ENCODE results near the gene DNAJA4. TPM values are rescaled to one million over a fixed set of nuclear protein-coding genes. Genes with fewer than 3 reads are reported as not detected.

Gene DNAJA4
- polyA plus RNA-seq (2014; cell fraction: cytosol; rRNA removed) = 0.09 and 0.29 TPM in 2 replicates
- 0.52 and 1.0 TPM in 2 replicates for polyA plus RNA-seq (2014; cell fraction: nucleus; rRNA removed)

DNA sequence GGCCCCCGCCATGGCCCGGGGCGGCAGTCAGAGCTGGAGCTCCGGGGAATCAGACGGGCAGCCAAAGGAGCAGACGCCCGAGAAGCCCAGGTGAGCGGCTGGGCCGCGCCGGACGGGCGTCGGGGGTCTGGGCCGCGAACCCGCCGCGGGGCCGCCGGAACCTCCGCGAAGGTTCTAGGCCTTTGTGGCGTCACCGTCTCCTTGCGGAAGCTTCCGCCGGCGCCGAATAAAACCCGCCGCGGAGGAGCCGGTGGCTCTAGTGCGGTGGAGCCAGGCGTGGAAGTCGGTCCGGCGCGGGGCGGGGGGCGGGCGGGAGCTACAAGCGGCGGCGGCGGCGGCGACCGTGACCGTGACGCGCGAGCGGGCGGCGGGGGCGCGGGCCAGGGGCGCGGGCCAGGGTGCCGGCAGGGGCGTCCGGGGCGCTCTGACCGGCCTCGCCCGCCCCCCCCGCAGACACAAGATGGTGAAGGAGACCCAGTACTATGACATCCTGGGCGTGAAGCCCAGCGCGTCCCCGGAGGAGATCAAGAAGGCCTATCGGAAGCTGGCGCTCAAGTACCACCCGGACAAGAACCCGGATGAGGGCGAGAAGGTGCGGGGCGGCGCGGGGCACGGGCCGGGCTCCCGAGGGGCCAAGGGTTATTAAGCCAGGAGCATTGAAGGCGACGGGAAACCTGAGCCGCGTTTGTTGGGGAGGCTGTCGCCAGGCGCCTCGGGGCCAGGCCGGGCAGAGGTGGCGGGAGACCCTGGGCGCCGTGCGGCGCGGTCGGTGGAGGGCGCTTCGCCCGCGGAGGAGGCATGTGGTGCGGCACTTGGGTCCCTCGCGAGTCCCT, at the start of gene DNAJA4:
Gene DNAJA4, plus strand, starts transcription at position 259 of the 833 bp plus-strand sequence. Its CDS starts 202 bp downstream, at position 461.
- no peak for DNase-seq (ENCODE audit: low spot score)

DNA sequence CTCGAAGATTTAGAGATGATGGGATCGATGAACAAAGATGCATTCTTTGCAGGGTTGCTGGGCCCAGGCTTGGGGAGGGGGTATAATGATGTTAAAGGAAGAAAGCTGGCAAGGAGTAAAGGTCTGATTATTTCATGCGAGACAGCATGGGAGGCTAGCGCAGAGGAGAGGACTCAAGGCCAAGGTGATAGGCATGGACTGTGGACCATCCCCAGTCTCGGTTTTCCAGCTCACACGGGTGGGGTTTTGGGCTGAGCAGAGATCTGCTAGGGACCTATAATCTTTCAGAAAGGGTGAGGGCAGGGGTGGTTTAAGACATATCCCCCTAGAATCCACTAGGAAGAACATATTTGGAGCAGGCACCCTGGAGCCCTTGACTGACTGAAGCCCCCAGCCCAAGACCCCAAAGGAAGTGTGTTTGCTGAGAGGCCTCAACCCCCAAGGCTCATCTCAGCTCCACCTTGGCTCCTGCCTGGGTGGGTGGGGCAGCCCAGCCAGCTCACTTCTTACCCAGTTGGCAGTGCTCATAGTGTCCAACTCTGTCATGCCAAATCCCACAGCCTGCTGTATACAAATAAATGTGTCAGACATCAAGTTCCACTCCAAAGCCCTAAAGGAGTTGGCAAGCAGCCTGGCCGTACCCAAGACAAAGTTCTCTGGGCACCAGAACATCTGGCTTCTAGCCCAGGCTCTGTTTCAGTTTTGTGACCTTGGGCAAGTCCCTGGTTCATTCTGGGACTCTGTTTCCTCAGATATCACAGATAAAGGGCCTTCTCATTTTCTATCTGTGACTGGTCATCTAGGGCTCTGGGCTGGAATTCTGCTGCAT, 47.9 kb upstream of the DNAJA4 start:
- DNase-seq (ENCODE audit: low spot score) = no peak

DNA sequence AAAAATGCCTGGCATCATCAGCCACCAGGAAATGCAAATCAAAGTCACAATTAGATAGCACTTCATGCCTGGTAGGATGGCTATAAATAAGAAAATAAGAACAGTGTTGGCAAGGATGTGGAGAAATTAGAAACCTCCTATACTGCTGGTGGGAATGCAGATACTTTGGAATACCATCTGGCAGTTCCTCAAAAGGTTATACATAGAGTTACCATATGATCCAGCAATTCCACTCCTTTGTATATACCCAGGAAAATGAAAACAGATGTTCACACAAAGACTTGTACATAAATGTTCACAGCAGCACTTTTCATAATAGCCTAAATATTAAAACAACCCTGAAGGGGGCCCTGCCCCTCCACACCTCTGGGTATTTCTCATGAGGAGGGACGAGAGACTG, 43.6 kb upstream of the DNAJA4 start:
- DNase-seq (ENCODE audit: low spot score) = no peak

DNA sequence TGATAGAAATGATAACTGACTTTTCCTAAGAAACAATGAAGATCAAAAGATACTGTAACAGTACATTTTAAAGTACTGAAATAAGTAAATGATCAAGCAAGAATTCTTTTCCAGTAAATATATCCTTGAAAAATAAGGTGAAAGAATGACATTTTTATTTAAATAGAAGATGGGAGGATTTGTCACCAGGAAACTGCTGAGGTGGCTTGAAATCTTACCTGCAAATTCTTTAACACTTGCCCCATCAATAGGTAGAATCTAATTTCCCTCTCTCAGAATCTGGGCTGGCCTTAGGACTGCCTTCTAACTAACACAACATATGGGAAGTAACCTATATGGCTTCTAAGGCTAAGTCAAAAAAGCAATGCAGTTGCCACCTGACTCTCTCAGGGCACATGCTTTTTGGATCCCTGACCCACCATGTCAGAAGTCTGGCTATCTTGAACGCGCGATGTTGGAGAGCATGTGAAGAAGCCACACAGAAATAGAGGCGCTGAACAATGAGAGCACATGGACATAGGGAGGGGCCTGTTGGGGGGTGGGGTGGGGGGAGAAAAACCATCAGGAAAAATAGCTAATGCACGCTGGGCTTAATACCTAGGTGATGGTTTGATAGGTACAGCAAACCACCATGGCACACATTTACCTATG, 41.5 kb upstream of the DNAJA4 start:
- no peak for DNase-seq (ENCODE audit: low spot score)

DNA sequence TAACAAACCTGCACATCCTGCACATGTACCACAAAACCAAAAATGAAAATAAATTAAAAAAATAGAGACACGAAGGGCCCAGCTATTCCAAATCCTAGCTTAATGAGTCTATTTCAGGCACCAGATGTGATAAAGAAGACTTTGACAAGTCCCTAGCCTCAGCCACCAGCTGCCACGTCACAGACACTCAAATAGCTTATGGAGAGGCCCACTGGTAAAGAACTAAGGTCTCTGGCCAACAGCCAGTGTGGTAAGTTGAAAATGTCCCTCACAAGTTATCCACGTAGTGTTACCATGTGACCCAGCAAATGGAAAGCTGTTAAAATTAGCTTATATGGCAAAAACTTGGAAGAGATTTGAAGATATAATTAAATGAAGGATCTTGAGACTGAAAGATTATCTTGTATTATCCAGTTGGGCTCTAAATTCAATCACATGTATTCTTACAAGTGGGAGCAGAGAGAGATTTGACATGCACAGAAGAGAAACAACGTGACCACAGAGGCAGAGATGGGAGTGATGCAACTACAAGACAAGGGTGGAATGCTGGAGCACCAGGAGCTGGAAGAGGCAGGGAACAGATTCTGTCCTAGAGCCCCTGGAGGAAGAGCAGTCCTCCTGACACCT, 40.9 kb upstream of the DNAJA4 start:
- no peak for DNase-seq (ENCODE audit: low spot score)

DNA sequence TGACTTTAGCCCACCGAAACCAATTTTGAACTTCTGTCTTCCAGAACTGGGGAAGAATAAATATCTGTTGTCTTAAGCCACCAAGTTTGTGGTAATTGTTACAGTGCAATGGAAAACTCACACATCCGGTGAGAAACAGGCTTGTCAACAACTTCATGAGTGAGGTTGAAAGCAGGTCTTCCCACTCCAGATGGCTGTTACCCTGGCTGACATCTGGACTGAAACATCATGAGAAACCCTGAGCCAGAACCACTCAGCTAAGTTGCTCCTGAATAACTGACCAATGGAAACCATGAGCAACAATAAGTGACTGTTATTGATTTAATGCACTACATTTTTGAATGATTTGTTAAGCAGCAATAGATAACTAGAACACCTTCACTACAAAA, 40.3 kb upstream of the DNAJA4 start:
- DNase-seq (ENCODE audit: low spot score) = no peak

DNA sequence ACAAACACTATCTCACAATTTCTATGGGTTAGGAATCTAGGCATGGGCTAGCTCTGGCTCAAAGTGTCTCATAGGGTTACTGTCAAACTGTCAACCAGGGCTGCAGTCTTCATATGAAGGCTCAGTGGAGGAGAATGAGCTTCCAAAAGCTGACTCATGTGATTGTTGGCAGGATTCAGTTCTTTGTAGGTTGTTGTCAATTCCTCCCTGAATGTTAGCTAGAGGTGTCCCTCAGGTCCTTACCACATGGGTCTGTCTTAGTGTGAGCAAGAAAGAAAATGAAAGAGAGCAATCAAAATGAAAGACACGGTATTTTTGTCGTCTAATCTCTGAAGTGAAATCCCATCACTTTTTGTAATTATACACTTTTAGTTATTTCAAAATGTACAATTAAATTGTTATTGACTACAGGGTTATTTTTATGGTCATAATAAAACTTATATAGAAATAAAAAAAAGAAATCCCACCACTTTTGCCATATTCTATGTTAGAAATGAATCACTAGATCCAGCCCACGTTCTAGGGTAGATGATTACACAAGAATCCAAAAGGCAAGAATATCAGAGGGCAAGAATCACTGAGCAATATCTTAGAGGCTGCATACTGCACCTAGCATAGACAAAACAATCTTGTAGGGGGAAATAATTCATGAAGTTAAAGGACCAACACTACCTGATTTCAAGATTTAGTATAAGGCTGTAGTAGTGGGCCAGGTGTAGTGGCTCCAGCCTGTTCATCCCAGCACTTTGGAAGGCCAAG, 38.4 kb upstream of the DNAJA4 start:
- no peak for DNase-seq (ENCODE audit: low spot score)

DNA sequence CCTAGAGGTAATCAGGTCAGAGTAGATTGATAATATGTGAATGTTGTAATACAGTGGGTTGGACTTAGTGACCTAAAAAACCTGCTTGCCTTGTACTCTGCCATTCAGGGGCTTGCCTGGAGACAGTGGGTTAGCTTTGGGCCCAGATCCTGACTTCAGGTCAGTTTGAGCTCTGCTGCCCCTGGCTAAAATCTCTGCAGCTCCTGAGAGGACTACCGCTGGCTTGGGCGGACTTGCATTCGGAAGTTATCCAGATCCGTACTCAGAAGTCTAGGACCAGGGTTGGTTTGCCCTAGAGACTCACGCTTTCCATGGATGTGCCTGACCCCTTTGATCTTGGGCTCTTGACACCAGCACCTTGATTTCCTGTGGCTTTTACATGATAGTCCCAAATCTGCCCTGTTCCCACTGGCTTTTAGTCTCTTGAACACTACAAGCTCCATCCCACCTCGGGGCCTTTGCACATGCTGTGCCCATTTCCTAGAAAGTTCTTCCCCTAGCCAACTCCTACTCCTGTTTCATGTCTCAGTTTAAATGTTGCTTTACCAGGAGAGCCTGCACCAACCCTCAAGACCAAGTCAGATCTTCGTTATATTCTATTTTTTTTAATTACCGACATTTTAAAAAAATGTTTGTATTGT, 35.9 kb upstream of the DNAJA4 start:
- no peak for DNase-seq (ENCODE audit: low spot score)

DNA sequence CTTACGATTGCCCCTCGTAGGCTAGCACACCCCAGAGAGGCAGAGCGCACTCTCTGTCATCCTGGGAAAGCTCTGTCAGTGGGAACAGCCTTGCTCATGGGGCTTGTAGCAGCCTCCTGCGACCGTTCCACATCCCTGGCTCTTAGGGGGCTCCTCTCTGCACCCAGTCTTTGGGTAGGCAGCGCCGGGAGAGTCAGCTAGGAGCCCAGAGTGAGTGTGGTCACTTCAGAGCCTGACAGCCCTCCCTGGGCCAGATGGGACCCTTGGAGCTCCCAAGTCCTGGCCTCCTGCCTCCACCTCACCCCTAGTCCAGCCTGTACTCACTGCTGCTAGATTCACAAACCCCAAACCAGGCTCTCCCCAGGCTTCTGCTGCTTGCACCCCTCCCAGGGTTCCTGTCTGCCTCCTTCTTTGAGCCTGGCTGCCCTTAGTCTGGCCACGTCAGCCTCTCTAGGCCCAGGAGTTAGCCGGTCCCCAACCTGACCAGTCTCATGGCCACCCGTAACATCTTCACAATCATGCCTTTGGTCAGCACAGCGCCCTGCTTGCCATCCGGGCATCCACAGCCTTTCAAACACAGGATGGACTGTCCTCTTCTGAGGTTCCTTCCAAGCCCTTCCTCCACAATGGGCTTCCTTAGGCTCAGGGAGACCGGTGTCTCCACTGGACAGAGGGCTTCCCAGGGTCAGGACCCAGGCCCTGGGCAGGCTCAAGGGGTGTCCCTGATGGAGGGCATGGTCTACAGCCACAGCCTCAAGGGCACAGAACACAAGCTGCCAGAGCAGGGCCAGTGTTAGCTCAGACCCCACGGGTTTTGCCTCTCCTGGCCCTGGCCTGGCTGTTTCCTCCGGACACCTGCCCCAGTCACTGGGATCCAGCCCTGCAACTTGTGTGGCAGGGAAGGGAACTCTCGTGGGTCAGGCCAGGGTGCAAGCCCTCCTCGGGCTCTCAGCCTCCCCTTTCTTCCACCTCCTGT, 34.6 kb upstream of the DNAJA4 start:
- no peak for DNase-seq (ENCODE audit: low spot score)

DNA sequence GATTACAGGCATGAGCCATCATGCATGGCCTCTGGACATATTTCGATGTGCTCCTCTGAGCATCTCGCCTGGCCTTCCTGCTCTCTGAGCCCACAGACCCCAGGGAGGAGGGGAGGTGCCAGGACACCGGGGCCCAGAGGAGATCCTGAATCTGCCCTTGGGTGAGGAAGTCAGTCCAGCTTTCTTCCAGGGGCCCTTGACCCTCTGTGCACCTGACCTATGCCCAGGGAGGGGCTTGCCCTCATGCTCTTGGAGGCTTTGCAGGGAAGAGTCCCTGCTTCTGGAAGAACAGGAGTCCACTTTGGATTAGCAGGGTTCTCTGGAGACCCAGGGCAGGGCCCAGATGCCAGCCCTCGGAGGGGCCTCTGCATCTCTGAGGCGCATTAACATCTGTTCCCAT, 31.4 kb upstream of the DNAJA4 start:
- DNase-seq (ENCODE audit: low spot score) = no peak

DNA sequence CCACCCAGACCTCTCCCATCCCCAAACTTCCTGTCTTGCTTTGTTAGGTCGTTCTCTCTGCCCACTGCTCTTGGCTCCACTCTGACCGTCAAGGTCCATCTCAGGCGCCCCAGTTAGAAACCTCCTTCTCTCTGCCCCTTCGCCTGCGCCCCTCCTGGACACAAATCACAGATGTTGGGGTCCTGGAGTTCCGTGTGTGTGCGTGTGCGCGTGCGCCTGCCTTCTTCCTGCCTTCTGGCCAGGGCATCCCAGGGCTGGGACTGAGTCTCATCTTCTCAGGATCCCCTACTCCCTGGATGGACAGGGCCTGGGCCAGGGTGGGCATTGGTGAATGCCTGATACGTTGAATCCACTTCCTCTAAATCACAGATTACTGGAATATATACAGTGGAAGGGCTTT, 30.9 kb upstream of the DNAJA4 start:
- DNase-seq (ENCODE audit: low spot score) = no peak

DNA sequence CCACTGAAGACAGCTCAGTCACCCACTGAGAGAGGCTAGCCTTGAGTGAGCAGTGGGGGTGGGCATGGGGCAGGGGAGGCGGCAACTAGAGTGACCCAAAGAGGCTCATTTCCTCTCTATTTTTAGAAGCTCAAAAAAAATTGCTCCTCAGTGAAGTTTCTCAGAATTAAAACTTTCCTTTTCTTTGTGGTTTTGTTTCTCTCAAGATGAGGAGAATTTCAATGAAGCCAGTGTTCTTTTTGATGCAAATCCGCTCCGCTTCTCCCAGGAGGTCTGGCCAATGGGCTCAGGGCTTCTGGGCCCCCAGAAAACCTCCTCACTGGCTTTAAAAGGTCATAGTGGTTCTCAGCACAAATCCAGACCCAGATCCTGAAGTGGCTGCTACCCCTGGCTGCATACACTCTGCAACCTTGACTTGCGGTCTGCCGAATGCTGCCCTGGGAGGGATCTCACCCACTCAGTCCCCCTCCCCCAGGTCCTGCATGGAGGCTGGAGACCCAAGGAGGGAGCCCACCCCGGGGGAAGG, 29.8 kb upstream of the DNAJA4 start, which contains the start of gene ACSBG1:
Gene ACSBG1, minus strand, starts transcription at position 51 of the 526 bp plus-strand sequence. CDS start 64 bp downstream, outside the sequence.
- DNase-seq (ENCODE audit: low spot score) = no peak

DNA sequence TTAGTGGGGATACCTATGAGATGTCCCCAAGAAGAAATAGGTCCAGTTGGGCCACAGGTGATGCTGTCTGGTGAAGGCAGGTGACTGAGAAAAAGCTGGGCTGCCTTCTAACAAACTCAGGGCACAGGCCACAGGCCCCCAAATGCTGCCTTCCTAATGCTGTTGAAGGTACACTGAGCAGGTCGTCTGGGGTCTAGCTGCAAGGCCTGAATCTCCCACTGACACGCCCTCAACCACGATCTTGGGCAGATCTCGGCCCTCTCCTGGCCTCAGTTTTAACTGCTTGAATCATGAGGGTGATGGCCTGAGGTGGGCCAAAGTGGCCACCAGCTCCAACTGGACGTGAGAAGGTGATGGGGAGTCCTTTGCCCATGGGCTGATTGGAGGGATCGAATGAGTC, 27.9 kb upstream of the DNAJA4 start:
- no peak for DNase-seq (ENCODE audit: low spot score)

DNA sequence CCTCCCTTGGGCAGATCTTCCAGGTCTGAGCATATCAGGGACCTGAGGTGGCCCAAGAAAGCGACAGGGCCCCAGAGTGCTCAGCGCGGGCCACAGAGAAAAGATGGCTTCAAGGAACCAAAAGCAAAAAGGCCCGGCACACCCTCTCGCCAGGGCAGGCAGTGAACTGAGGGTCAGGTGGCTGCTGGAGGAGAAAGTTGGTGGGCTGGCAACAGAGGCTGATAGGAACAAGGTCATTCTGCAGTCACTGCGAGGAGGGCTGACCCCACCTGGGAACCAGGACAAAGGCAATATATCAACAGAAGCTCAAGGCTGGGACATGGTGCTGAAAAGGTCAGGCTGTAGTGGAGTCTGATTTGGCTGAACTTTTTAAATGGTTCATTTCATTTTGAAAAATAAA, 27.2 kb upstream of the DNAJA4 start:
- no peak for DNase-seq (ENCODE audit: low spot score)

DNA sequence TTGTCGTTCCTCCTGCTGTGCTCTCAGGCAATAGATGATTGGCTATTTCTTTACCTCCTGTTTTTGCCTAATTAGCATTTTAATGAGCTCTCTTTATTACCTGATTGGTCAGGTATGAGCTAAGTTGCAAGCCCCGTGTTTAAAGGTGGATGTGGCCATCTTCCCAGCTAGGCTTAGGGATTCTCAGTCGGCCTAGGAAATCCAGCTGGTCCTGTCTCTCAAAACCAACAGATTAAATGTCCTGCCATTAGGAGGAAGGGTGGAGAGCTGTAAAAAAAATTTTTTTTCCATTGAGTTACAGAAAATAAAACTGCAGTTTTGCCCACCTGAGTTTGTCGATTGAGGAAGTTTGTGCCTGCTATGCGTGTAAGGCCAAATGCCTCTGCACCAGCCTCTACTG, 24.6 kb upstream of the DNAJA4 start:
- DNase-seq (ENCODE audit: low spot score) = no peak

DNA sequence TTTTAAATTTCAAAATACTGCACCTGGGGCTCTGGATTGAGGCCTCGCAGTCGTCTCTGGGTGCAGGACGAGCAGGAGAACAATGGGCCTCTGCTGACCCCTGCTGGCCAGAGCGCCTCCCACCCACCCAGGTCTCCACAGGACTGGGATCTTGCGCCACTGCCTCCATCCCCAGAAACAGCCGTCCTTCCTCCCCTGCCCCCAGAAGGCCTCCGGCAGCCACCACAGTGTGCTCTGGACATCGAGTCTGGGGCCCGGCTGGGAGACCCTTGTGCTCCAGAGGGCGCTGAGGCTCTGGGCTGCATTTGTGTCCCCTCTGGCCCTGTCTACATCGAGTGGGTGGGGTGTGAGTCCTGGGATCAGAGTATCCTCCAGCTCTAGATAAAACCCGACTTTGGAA, 23.3 kb upstream of the DNAJA4 start:
- peak; percentile 74 for DNase-seq (ENCODE audit: low spot score)

DNA sequence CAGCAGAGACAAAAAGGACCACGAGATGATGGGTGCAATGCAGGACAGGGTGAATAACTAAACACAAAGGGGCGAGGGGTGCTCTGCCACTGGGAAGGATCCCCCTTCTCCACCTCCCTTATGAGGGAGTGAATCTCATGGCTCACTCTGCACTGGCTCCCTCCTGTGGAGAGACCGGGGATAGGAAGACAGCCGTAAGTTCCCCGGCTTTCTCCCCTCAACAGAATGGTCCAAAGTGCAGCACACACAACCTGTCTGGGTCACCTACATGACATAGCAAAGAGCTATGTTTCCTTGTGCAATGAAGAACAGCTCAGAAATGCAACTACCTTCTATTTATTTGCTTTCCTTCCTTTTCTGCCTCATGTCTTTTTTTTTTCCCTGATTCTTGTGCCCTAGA, 22.2 kb upstream of the DNAJA4 start:
- DNase-seq (ENCODE audit: low spot score) = peak; percentile 33

DNA sequence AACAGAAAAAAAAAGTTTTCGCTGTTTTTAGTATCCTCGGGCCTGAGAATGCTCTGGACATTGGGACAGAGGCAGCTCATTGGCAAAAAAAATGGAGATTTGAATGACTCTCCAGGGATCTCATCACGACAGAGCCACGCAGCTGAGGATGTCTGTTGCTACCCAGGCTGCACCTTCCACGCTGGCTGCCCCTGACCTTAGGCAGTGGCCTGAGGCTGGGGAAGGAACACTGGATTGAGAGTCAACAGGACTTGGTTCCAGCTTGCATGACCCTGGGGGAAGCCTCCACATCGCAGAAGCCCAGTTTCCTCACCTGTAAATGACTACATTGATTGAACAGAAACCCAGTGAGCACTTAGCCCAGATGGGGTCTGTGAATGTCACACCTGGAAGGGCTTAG, 21.3 kb upstream of the DNAJA4 start:
- DNase-seq (ENCODE audit: low spot score) = no peak

DNA sequence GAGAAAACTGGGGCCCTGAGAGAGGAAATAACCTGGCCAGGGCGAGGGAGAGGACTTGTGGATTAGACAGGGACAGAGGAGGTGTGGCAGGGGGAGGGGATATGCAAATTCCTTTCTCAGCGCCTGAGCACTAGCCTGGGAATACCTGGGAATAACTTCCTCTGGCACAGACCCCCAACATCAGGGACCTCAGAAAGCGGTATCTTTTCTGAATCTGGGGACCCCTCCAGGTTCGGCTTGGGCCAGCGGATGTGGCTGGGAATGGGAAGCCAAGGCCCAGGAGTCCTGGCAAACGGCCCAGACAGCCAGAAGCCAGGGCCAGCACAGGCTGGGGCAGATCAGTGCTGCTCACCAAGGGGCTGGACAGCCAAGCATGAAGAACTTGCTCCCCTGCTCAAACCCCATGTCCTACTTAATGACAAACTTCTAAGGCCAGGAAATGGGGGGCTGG, 20.8 kb upstream of the DNAJA4 start:
- DNase-seq (ENCODE audit: low spot score) = no peak

Data from SK-N-DZ (cell line).